Neural cell (in vitro differentiated cells): ENCODE measurements around the gene TSTD1. TPM values are rescaled to one million over a fixed set of nuclear protein-coding genes. Genes with fewer than 3 reads are reported as not detected.
A peak's percentile ranks its signal among the peaks of the same experiment; 100 is the strongest.
"Not testable (repeated sequence)": the region's sequence is repeated elsewhere in the genome, so short reads cannot be mapped to it uniquely, and the experiment has no call there.

Source experiments
- H2AFZ ChIP-seq: fragments of 200-600, 300-800 bp; sonication (generic), shearing (Covaris generic); 2 replicates; pipeline ENCODE4 v1.6.0; 2014; ENCODE audit warnings: low read depth, mild to moderate bottlenecking, antibody characterized with exemption, low read length, moderate library complexity
- H3F3A ChIP-seq: fragments of 200-600 bp; shearing (Covaris generic); 2 replicates; pipeline ENCODE4 v1.6.1; 2016; ENCODE audit warnings: mild to moderate bottlenecking, moderate library complexity, mixed read lengths, antibody characterized with exemption, low read length; ENCODE audit not compliant: insufficient read depth, poor library complexity, severe bottlenecking
- H3K27ac ChIP-seq: fragments of 200-600, 300-800 bp; sonication (generic), shearing (Covaris generic); 2 replicates; pipeline ENCODE4 v1.5.1; 2014; ENCODE audit warnings: mild to moderate bottlenecking, low read length, moderate library complexity
- H3K27me3 ChIP-seq: fragments of 300-800, 200-600 bp; sonication (generic), shearing (Covaris generic); 2 replicates; pipeline ENCODE4 v1.6.0; 2014; ENCODE audit warnings: mild to moderate bottlenecking, low read depth, low read length, moderate library complexity; ENCODE audit not compliant: insufficient read depth
- H3K36me3 ChIP-seq: fragments of 300-800, 200-600 bp; sonication (generic), shearing (Covaris generic); 2 replicates; pipeline ENCODE4 v1.5.1; 2014; ENCODE audit warnings: mild to moderate bottlenecking, antibody characterized with exemption, low read length, moderate library complexity; ENCODE audit not compliant: insufficient read depth
- H3K4me2 ChIP-seq: fragments of 300-800, 200-600 bp; sonication (generic), shearing (Covaris generic); 2 replicates; pipeline ENCODE4 v1.6.0; 2014; ENCODE audit warnings: mild to moderate bottlenecking, low read length
- H3K4me3 ChIP-seq: fragments of 300-800, 200-600 bp; sonication (generic), shearing (Covaris generic); 2 replicates; pipeline ENCODE4 v1.5.1; 2014; ENCODE audit warnings: mild to moderate bottlenecking, low read length, moderate library complexity
- H3K79me2 ChIP-seq: fragments of 200-600 bp; shearing (Covaris generic); replicated peaks from 2 replicates; pipeline ENCODE4 v1.6.0; 2014; ENCODE audit warnings: mild to moderate bottlenecking, low read length, moderate library complexity; ENCODE audit not compliant: insufficient read depth
- H3K9ac ChIP-seq: fragments of 300-800, 200-600 bp; sonication (generic), shearing (Covaris generic); 2 replicates; pipeline ENCODE4 v1.6.1; 2016; ENCODE audit warnings: mild to moderate bottlenecking, low read length, mixed read lengths
- H3K9me2 ChIP-seq: fragments of 200-600 bp; shearing (Covaris generic); 2 replicates; pipeline ENCODE4 v1.6.1; 2016; ENCODE audit warnings: mild to moderate bottlenecking, low read length, mixed read lengths; ENCODE audit not compliant: insufficient read depth
- H3K9me3 ChIP-seq: fragments of 200-600, 300-800 bp; sonication (generic), shearing (Covaris generic); 2 replicates; pipeline ENCODE4 v1.6.1; 2016; ENCODE audit warnings: mild to moderate bottlenecking, mixed run types, low read length, moderate library complexity, mixed read lengths
- H4K20me1 ChIP-seq: fragments of 200-600 bp; shearing (Covaris generic); 2 replicates; pipeline ENCODE4 v1.6.1; 2016; ENCODE audit warnings: mild to moderate bottlenecking, mixed run types; ENCODE audit not compliant: insufficient read depth
- EP300 ChIP-seq: fragments of 450-650 bp; conservative IDR thresholded peaks from 2 replicates; pipeline ENCODE4 v1.6.1; 2014; ENCODE audit warnings: antibody characterized with exemption, mild to moderate bottlenecking, moderate library complexity; ENCODE audit not compliant: poor library complexity, severe bottlenecking
- EZH2 ChIP-seq: fragments of 200-600, 300-800 bp; shearing (Covaris generic), sonication (generic); IDR thresholded peaks from 2 replicates; pipeline ENCODE4 v1.6.1; 2014; ENCODE audit warnings: antibody characterized with exemption, low read length, borderline replicate concordance, mild to moderate bottlenecking; ENCODE audit not compliant: insufficient read depth, poor library complexity, severe bottlenecking
- MXI1 ChIP-seq: fragments of 450-650 bp; conservative IDR thresholded peaks from 2 replicates; pipeline ENCODE4 v1.6.1; 2014; ENCODE audit warnings: antibody characterized with exemption, mild to moderate bottlenecking; ENCODE audit not compliant: poor library complexity, severe bottlenecking
- POLR2AphosphoS5 ChIP-seq: IDR thresholded peaks from 2 replicates; pipeline ENCODE4 v1.6.1; 2012
- RAD21 ChIP-seq: fragments of 450-650 bp; conservative IDR thresholded peaks from 2 replicates; pipeline ENCODE4 v1.6.1; 2014; ENCODE audit warnings: antibody characterized with exemption, mild to moderate bottlenecking, moderate library complexity
- REST ChIP-seq: IDR thresholded peaks from 2 replicates; pipeline ENCODE4 v1.6.1; 2012; ENCODE audit warnings: borderline replicate concordance
- SMC3 ChIP-seq: fragments of 450-650 bp; conservative IDR thresholded peaks from 2 replicates; pipeline ENCODE4 v1.6.1; 2014; ENCODE audit warnings: antibody characterized with exemption, mild to moderate bottlenecking, moderate library complexity; ENCODE audit not compliant: poor library complexity
- TAF1 ChIP-seq: IDR thresholded peaks from 2 replicates; pipeline ENCODE4 v1.6.1; 2012; ENCODE audit warnings: low read depth
- polyA plus RNA-seq: library from polyadenylated mRNA; depleted of rRNA; stranded (reverse); fragments of >200 nt; gene quantifications from 2 replicates; pipeline ENCODE4 v1.2.3, GENCODE V29; 2014
- small RNA-seq, 3 experiments: library from RNA; depleted of rRNA; stranded (forward); fragments of <200 nt; gene quantifications; one replicate each; pipeline ENCODE3, GENCODE V24; 2012
- TF ChIP-seq, protein P1 (sequence below): fragments of 450-650 bp; IDR thresholded peaks from 2 replicates; pipeline ENCODE4 v1.5.1; 2014; ENCODE audit warnings: antibody characterized with exemption, mild to moderate bottlenecking, moderate library complexity; ENCODE audit not compliant: poor library complexity, severe bottlenecking

TSTD1 gene
- polyA plus RNA-seq, 1 donor from 2014 or later = 63.5 TPM

DNA sequence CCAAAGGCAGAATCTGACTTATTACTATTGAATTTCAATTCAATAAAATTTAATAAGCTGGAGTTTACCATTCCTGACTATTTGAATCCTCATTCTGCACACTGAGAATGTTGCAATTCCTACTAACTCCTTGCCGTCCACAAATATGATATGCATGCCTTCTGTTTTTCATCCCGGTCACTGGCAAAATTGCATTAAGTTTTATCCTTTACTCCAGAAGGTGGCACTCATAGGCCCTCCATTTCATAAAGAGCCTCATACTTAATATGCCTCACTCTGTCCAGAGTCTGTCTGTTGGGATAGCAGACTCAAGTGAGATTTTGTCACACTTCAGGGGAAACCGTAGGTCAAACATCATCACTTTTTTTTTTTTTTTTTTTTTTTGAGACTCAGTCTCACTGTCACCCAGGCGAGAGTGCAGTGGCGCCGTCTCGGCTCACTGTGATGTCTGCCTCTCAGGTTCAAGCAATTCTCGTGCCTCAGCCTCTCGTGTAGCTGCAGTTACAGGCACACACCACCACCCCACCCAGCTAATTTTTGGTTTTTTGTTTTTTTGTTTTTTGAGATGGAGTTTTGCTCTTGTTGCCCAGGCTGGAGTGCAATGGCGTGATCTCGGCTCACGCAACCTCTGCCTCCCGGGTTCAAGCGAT is 45.1 kb downstream of the TSTD1 start:
- H3K27ac ChIP-seq = no peak overlapping the region
- H3K9ac ChIP-seq = no peak overlapping the region
- H3K4me3 ChIP-seq = no peak overlapping the region
- no peaks in the 10 kb centered on the region for H3K79me2 ChIP-seq
- no peaks in the 10 kb centered on the region for H4K20me1 ChIP-seq
- H3K27me3 ChIP-seq = no peaks in the 10 kb centered on the region
- no peaks in the 10 kb centered on the region for H3K36me3 ChIP-seq
- no peak for TF ChIP-seq POLR2AphosphoS5
- no peak for TF ChIP-seq EZH2
- TF ChIP-seq, protein P1, sequence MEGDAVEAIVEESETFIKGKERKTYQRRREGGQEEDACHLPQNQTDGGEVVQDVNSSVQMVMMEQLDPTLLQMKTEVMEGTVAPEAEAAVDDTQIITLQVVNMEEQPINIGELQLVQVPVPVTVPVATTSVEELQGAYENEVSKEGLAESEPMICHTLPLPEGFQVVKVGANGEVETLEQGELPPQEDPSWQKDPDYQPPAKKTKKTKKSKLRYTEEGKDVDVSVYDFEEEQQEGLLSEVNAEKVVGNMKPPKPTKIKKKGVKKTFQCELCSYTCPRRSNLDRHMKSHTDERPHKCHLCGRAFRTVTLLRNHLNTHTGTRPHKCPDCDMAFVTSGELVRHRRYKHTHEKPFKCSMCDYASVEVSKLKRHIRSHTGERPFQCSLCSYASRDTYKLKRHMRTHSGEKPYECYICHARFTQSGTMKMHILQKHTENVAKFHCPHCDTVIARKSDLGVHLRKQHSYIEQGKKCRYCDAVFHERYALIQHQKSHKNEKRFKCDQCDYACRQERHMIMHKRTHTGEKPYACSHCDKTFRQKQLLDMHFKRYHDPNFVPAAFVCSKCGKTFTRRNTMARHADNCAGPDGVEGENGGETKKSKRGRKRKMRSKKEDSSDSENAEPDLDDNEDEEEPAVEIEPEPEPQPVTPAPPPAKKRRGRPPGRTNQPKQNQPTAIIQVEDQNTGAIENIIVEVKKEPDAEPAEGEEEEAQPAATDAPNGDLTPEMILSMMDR = peak; percentile 50
- TF ChIP-seq REST = no peak
- no peak for TF ChIP-seq TAF1
- no peak for TF ChIP-seq EP300
- TF ChIP-seq MXI1 = no peak
- TF ChIP-seq SMC3 = peak; percentile 51
- no peak for TF ChIP-seq RAD21
- no peak overlapping the region for H3K4me2 ChIP-seq
- no peaks in the 10 kb centered on the region for H3K9me2 ChIP-seq
- H3F3A ChIP-seq = no peaks in the 10 kb centered on the region
- no peak overlapping the region for H2AFZ ChIP-seq
- no peaks in the 10 kb centered on the region for H3K9me3 ChIP-seq

- not testable (repeated sequence) for H3K9me2 ChIP-seq, H3K27me3 ChIP-seq, H3K27ac ChIP-seq, H3K9me3 ChIP-seq, H3K9ac ChIP-seq, H3F3A ChIP-seq, H2AFZ ChIP-seq, H3K36me3 ChIP-seq, H3K4me3 ChIP-seq, H4K20me1 ChIP-seq, H3K4me2 ChIP-seq, H3K79me2 ChIP-seq
These were observed 46.7 kb downstream of the TSTD1 start for GRCh38 chr1:160992036-160992435.

Small RNA genes lying within 50 kb of the gene (small RNA-seq; reads per million reads assigned to genes)
- gene AL591806.2 = 0 reads per million in 3 experiments

Other genes starting within 250 kb of the TSTD1 start
- not detected in 2 replicates for gene LY9, start 242.8 kb downstream of the TSTD1 start, polyA plus RNA-seq
- not detected in 2 replicates for gene CD244, start 176.1 kb downstream of the TSTD1 start, polyA plus RNA-seq
- not detected in 2 replicates for gene ITLN1, start 153.8 kb downstream of the TSTD1 start, polyA plus RNA-seq
- gene ITLN2, start 84.2 kb downstream of the TSTD1 start, polyA plus RNA-seq = not detected in 2 replicates
- gene F11R, start 17.8 kb downstream of the TSTD1 start, polyA plus RNA-seq = 4.3 and 7.3 TPM in 2 replicates
- gene USF1, start 7.0 kb upstream of the TSTD1 start, polyA plus RNA-seq = 366 and 457 TPM in 2 replicates
- gene ARHGAP30, start 30.9 kb upstream of the TSTD1 start, polyA plus RNA-seq = not detected in 2 replicates
- not detected in 2 replicates for gene NECTIN4, start 50.6 kb upstream of the TSTD1 start, polyA plus RNA-seq
- 78.1 and 106 TPM in 2 replicates for gene KLHDC9, start 59.4 kb upstream of the TSTD1 start, polyA plus RNA-seq
- gene PFDN2, start 79.1 kb upstream of the TSTD1 start, polyA plus RNA-seq = 161 and 193 TPM in 2 replicates
- gene NIT1, start 79.1 kb upstream of the TSTD1 start, polyA plus RNA-seq = 66.1 and 83.5 TPM in 2 replicates
- 29.6 and 42.6 TPM in 2 replicates for gene DEDD, start 93.7 kb upstream of the TSTD1 start, polyA plus RNA-seq
- 87.4 and 104 TPM in 2 replicates for gene UFC1, start 115.0 kb upstream of the TSTD1 start, polyA plus RNA-seq
- 18.3 and 20.2 TPM in 2 replicates for gene USP21, start 120.5 kb upstream of the TSTD1 start, polyA plus RNA-seq
- 93.9 and 107 TPM in 2 replicates for gene PPOX, start 127.5 kb upstream of the TSTD1 start, polyA plus RNA-seq
- gene B4GALT3, start 138.5 kb upstream of the TSTD1 start, polyA plus RNA-seq = 39.8 and 43.7 TPM in 2 replicates
- gene ADAMTS4, start 160.1 kb upstream of the TSTD1 start, polyA plus RNA-seq = 0.04 TPM in 1 of 2 replicates, not detected in the other
- gene NDUFS2, start 163.4 kb upstream of the TSTD1 start, polyA plus RNA-seq = 166 and 197 TPM in 2 replicates
- 3.5 TPM in 1 of 2 replicates, not detected in the other for gene FCER1G, start 176.3 kb upstream of the TSTD1 start, polyA plus RNA-seq
- gene APOA2, start 184.7 kb upstream of the TSTD1 start, polyA plus RNA-seq = not detected in 2 replicates
- 32.5 and 40.1 TPM in 2 replicates for gene TOMM40L, start 187.1 kb upstream of the TSTD1 start, polyA plus RNA-seq
- not detected in 2 replicates for gene NR1I3, start 199.2 kb upstream of the TSTD1 start, polyA plus RNA-seq
- 51.2 and 62.5 TPM in 2 replicates for gene PCP4L1, start 219.8 kb upstream of the TSTD1 start, polyA plus RNA-seq